Heart left ventricle (tissue), 13 donors: ENCODE measurements around the gene TTBK1.

Experiments used
- CTCF ChIP-seq, 12 donors: fragments of 200-600 bp; sonication (generic) in 4 of 12; IDR thresholded peaks; one replicate each; pipeline versions ENCODE4 v1.5.0 to v1.8.0; 2018 to 2022; ENCODE audit warnings: antibody characterized with exemption in 12 of 12, mild to moderate bottlenecking in 5 of 12
- POLR2A ChIP-seq, 2 donors: fragments of 450-650 bp; IDR thresholded peaks; one replicate each; pipeline ENCODE4 v1.6.1; 2017; ENCODE audit warnings: antibody characterized with exemption in 2 of 2, mild to moderate bottlenecking in 2 of 2, moderate library complexity in 2 of 2
- donor health status: ischemic (EF 13 %, LVEDD 7.1; RV severe dilation, severe dysfunction).
- donor health status: DM: no; HTN: yes; CAD: no.
- donor health status: DM: no; HTN: no; CAD: no.
- donor health status: ischemic (EF 25% LVEDD 6.9; RV normal size, moderate dysfunction).
- donor health status: ischemic (EF 25% LVEDD 5.7; RV mildly dilated, moderate dysfunction).
- donor health status: ischemic (EF 35%, LVEDD 5.7; RV mildly dilated, moderate dysfunction).
- donor health status: nonischemic (EF 11% LVEDD 7.7; RV severe dilation, severe dysfunction).
- donor health status: DM: yes; HTN: yes; CAD: no.
- donor health status: PGD.
- donor health status: ischemic (EF 29% LVEDD 5.4; RV normal size, mild dysfunction).
- donor health status: nonischemic (EF 23%, LVEDD 6.1; RV moderate dilation, normal function).

GRCh38 chr6:43282060-43282459, 38.8 kb downstream of the TTBK1 start:
- TF ChIP-seq CTCF (IDR thresholded peaks at IDR 0.05) (no peak), POLR2A (IDR thresholded peaks at IDR 0.05) (no peak)
